SK-N-SH treated with all-trans-retinoic acid at 6 μM for 48 hours (cell line): ENCODE measurements around the gene CXCL14.

ENCODE experiments used
- ATAC-seq: fragments of 200-7000 bp; cut with Tn5 transposase; 3 replicates; pipeline ENCODE4 v1.9.1; 2020; ENCODE audit warnings: mild to moderate bottlenecking, moderate library complexity
- ARNTL ChIP-seq: fragments of 450-650 bp; formaldehyde crosslinking; IDR thresholded peaks from 2 replicates; pipeline ENCODE4 v1.5.0; 2020; ENCODE audit warnings: low read depth, mild to moderate bottlenecking, moderate library complexity, borderline replicate concordance
- BACH2 ChIP-seq: fragments of 250-450 bp; sonication (Bioruptor Pico); IDR thresholded peaks from 2 replicates; pipeline ENCODE4 v1.9.0; 2021; ENCODE audit warnings: mild to moderate bottlenecking, borderline replicate concordance
- CSDC2 ChIP-seq: fragments of 250-450 bp; sonication (Bioruptor Pico); IDR thresholded peaks from 2 replicates; pipeline ENCODE4 v1.5.0; 2020; ENCODE audit warnings: mild to moderate bottlenecking, moderate library complexity
- ESRRG ChIP-seq: fragments of 250-450 bp; sonication (Bioruptor Pico); IDR thresholded peaks from 2 replicates; pipeline ENCODE4 v1.6.1; 2021; ENCODE audit warnings: mild to moderate bottlenecking
- GLIS3 ChIP-seq: fragments of 250-450 bp; sonication (Bioruptor Pico); IDR thresholded peaks from 2 replicates; pipeline ENCODE4 v1.5.0; 2020; ENCODE audit warnings: mild to moderate bottlenecking, moderate library complexity
- ISL1 ChIP-seq: fragments of 250-450 bp; sonication (Bioruptor Pico); IDR thresholded peaks from 2 replicates; pipeline ENCODE4 v2.1.2; 2022; ENCODE audit warnings: mild to moderate bottlenecking, moderate library complexity
- OSR1 ChIP-seq: fragments of 250-450 bp; sonication (Bioruptor Pico); IDR thresholded peaks from 2 replicates; pipeline ENCODE4 v1.8.0; 2022; ENCODE audit warnings: moderate library complexity, mild to moderate bottlenecking, inconsistent platforms
- PPARA ChIP-seq: fragments of 250-450 bp; sonication (Bioruptor Pico); IDR thresholded peaks from 2 replicates; pipeline ENCODE4 v1.5.0; 2020; ENCODE audit warnings: mild to moderate bottlenecking, borderline replicate concordance
- RARB ChIP-seq: fragments of 250-450 bp; sonication (Bioruptor Pico); IDR thresholded peaks from 2 replicates; pipeline ENCODE4 v1.8.0; 2021; ENCODE audit warnings: mild to moderate bottlenecking, moderate library complexity
- TCF4 ChIP-seq: fragments of 250-450 bp; sonication (Bioruptor Pico); IDR thresholded peaks from 2 replicates; pipeline ENCODE4 v1.8.0; 2021; ENCODE audit warnings: mild to moderate bottlenecking, moderate library complexity, borderline replicate concordance
- ZC3H10 ChIP-seq: fragments of 250-450 bp; sonication (Bioruptor Pico); IDR thresholded peaks from 2 replicates; pipeline ENCODE4 v1.5.1; 2021; ENCODE audit warnings: mild to moderate bottlenecking, moderate library complexity
- ZFP3 ChIP-seq: fragments of 250-450 bp; sonication (Bioruptor Pico); IDR thresholded peaks from 2 replicates; pipeline ENCODE4 v1.5.0; 2020; ENCODE audit warnings: mild to moderate bottlenecking, moderate library complexity
- ZFP30 ChIP-seq: fragments of 450-650 bp; formaldehyde crosslinking; IDR thresholded peaks from 2 replicates; pipeline ENCODE4 v1.5.0; 2022; ENCODE audit warnings: mild to moderate bottlenecking, moderate library complexity
- ZNF565 ChIP-seq: fragments of 450-650 bp; formaldehyde crosslinking; conservative IDR thresholded peaks from 2 replicates; pipeline ENCODE4 v1.5.0; 2020; ENCODE audit warnings: low read depth, mild to moderate bottlenecking, moderate library complexity
- ZNF70 ChIP-seq: fragments of 450-650 bp; formaldehyde crosslinking; IDR thresholded peaks from 2 replicates; pipeline ENCODE4 v1.5.0; 2020; ENCODE audit warnings: mild to moderate bottlenecking, moderate library complexity
- ZNF8 ChIP-seq: fragments of 450-650 bp; formaldehyde crosslinking; IDR thresholded peaks from 2 replicates; pipeline ENCODE4 v1.5.0; 2020; ENCODE audit warnings: mild to moderate bottlenecking, moderate library complexity
- TF ChIP-seq, protein P1 (sequence below): fragments of 250-450 bp; sonication (Bioruptor Pico); IDR thresholded peaks from 2 replicates; pipeline ENCODE4 v1.8.0; 2021; ENCODE audit warnings: low read depth, mild to moderate bottlenecking, moderate library complexity, borderline replicate concordance
- TF ChIP-seq, protein P2 (sequence below): fragments of 250-450 bp; sonication (Bioruptor Pico); IDR thresholded peaks from 2 replicates; pipeline ENCODE4 v1.5.0; 2020; ENCODE audit warnings: mild to moderate bottlenecking, moderate library complexity
- TF ChIP-seq, protein P3 (sequence below): fragments of 250-450 bp; sonication (Bioruptor Pico); IDR thresholded peaks from 2 replicates; pipeline ENCODE4 v1.5.1; 2020; ENCODE audit warnings: low read depth, mild to moderate bottlenecking, moderate library complexity
- TF ChIP-seq, protein P4 (sequence below): fragments of 250-450 bp; sonication (Bioruptor Pico); IDR thresholded peaks from 2 replicates; pipeline ENCODE4 v1.8.0; 2020; ENCODE audit warnings: mild to moderate bottlenecking, moderate library complexity, borderline replicate concordance

Gene CXCL14

DNA sequence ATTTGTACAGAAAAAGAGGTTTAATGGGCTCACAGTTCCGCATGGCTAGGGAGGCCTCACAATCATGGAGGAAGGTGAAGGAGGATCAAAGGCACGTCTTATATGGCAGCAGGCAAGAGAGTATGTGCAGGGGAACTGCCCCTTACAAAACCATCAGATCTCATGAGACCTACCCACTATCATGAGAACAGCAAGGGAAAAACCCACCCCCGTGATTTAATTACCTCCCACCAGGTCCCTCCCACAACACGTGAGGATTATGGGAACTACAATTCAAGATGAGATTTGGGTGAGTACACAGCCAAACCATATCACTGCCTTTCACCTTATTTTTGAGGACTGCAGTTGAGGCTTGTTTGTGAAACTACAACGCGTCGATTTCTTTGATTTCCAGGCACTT, 22.2 kb downstream of the CXCL14 start:
- TF ChIP-seq ZFP3 (no peak), RARB (CRISPR knock-in tag) (no peak), PPARA (CRISPR knock-in tag) (no peak), CSDC2 (CRISPR knock-in tag) (no peak), TCF4 (CRISPR knock-in tag) (no peak)
- TF ChIP-seq, protein P1, sequence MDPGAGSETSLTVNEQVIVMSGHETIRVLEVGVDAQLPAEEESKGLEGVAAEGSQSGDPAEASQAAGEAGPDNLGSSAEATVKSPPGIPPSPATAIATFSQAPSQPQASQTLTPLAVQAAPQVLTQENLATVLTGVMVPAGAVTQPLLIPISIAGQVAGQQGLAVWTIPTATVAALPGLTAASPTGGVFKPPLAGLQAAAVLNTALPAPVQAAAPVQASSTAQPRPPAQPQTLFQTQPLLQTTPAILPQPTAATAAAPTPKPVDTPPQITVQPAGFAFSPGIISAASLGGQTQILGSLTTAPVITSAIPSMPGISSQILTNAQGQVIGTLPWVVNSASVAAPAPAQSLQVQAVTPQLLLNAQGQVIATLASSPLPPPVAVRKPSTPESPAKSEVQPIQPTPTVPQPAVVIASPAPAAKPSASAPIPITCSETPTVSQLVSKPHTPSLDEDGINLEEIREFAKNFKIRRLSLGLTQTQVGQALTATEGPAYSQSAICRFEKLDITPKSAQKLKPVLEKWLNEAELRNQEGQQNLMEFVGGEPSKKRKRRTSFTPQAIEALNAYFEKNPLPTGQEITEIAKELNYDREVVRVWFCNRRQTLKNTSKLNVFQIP (CRISPR knock-in tag): no peak

DNA sequence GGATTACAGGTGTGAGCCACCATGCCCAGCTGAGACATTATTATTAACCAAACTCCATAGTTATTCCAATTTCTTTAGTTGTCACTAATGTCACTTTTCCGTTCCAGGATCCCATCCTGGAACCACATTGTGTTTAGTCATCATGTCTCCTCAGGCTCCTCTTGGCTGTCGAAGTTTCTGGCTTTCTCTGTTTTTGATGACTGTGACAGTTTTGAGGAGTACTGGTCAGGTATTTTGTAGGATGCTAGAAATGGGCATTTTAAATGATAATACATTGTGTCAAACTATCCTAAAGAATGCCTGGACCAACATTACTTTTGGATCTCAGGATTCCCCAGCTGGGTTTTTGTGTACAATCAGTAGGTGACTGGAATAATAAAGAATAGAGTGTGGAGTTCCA, 23.3 kb downstream of the CXCL14 start:
- ATAC-seq: no peak

More for the DNA sequence above, 22.2 kb downstream of the CXCL14 start:
- no peak for ATAC-seq

DNA sequence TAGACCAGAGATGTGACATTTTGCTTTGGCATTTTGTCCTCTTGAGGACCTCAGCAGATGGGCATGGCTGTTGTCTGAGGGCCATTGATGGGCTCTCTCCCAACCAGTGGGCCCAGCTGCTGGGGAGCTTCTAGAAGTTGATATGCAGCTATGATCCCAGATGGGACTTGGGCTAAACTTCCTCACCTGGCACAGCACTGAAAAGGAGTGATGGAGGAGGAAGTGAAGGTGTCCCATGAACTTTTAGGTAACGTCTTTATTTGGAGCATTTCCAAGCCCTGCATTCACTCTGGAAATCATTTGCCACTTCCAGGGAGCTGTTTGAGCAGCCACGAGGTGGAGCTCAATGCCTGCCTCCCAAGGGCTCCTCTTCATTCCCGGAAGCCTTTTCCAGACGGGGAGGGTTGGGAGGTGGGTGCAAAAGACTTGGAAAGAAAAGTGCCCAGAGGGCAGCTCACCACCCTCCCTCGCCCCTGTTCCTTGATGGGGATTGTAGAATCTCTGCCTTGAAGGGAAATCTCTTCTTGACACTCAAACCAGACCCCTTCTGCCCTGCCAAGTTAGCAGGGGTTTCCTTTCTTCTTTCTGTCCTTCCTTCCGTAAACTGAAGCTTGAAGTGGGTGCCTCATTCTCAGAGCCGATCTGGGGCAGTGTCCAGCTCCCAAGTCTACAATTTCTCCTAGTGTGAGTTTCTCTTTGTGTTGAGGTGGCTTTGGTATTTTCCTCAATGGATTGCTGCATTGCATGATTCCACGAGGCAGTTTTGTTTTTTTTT, 24.9 kb downstream of the CXCL14 start:
- TF ChIP-seq ZNF70 (CRISPR knock-in tag): no peak
- TF ChIP-seq, protein P2, sequence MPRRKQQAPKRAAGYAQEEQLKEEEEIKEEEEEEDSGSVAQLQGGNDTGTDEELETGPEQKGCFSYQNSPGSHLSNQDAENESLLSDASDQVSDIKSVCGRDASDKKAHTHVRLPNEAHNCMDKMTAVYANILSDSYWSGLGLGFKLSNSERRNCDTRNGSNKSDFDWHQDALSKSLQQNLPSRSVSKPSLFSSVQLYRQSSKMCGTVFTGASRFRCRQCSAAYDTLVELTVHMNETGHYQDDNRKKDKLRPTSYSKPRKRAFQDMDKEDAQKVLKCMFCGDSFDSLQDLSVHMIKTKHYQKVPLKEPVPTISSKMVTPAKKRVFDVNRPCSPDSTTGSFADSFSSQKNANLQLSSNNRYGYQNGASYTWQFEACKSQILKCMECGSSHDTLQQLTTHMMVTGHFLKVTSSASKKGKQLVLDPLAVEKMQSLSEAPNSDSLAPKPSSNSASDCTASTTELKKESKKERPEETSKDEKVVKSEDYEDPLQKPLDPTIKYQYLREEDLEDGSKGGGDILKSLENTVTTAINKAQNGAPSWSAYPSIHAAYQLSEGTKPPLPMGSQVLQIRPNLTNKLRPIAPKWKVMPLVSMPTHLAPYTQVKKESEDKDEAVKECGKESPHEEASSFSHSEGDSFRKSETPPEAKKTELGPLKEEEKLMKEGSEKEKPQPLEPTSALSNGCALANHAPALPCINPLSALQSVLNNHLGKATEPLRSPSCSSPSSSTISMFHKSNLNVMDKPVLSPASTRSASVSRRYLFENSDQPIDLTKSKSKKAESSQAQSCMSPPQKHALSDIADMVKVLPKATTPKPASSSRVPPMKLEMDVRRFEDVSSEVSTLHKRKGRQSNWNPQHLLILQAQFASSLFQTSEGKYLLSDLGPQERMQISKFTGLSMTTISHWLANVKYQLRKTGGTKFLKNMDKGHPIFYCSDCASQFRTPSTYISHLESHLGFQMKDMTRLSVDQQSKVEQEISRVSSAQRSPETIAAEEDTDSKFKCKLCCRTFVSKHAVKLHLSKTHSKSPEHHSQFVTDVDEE (CRISPR knock-in tag): no peak
- no peak for TF ChIP-seq OSR1 (CRISPR knock-in tag)
- peak; percentile 91 for TF ChIP-seq ZFP3
- TF ChIP-seq, protein P3, sequence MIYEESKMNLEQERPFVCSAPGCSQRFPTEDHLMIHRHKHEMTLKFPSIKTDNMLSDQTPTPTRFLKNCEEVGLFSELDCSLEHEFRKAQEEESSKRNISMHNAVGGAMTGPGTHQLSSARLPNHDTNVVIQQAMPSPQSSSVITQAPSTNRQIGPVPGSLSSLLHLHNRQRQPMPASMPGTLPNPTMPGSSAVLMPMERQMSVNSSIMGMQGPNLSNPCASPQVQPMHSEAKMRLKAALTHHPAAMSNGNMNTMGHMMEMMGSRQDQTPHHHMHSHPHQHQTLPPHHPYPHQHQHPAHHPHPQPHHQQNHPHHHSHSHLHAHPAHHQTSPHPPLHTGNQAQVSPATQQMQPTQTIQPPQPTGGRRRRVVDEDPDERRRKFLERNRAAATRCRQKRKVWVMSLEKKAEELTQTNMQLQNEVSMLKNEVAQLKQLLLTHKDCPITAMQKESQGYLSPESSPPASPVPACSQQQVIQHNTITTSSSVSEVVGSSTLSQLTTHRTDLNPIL (CRISPR knock-in tag): no peak
- peak; percentile 55; the same call in 2 of the 3 replicates for ATAC-seq

More for the DNA sequence above, 23.3 kb downstream of the CXCL14 start:
- no peak for TF ChIP-seq ZNF70 (CRISPR knock-in tag)
- TF ChIP-seq PPARA (CRISPR knock-in tag): no peak
- TF ChIP-seq, protein P4, sequence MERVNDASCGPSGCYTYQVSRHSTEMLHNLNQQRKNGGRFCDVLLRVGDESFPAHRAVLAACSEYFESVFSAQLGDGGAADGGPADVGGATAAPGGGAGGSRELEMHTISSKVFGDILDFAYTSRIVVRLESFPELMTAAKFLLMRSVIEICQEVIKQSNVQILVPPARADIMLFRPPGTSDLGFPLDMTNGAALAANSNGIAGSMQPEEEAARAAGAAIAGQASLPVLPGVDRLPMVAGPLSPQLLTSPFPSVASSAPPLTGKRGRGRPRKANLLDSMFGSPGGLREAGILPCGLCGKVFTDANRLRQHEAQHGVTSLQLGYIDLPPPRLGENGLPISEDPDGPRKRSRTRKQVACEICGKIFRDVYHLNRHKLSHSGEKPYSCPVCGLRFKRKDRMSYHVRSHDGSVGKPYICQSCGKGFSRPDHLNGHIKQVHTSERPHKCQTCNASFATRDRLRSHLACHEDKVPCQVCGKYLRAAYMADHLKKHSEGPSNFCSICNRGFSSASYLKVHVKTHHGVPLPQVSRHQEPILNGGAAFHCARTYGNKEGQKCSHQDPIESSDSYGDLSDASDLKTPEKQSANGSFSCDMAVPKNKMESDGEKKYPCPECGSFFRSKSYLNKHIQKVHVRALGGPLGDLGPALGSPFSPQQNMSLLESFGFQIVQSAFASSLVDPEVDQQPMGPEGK (CRISPR knock-in tag): no peak
- TF ChIP-seq, protein P1 (CRISPR knock-in tag): no peak
- no peak for TF ChIP-seq ZC3H10 (CRISPR knock-in tag)
- no peak for TF ChIP-seq GLIS3 (CRISPR knock-in tag)
- TF ChIP-seq ZFP3: no peak
- no peak for TF ChIP-seq ESRRG (CRISPR knock-in tag)
- no peak for TF ChIP-seq ISL1 (CRISPR knock-in tag)
- no peak for TF ChIP-seq ZFP30
- TF ChIP-seq ARNTL (CRISPR knock-in tag): no peak
- TF ChIP-seq, protein P2 (CRISPR knock-in tag): no peak
- TF ChIP-seq RARB (CRISPR knock-in tag): no peak
- TF ChIP-seq BACH2: no peak
- no peak for TF ChIP-seq ZNF565 (CRISPR knock-in tag)
- TF ChIP-seq, protein P3 (CRISPR knock-in tag): no peak
- TF ChIP-seq TCF4 (CRISPR knock-in tag): no peak
- no peak for TF ChIP-seq OSR1 (CRISPR knock-in tag)
- no peak for TF ChIP-seq ZNF8
